ENCODE measurements around the gene ZNF324B.

The ZNF324B gene

GRCh38 chr19:58439576-58440554 lies 11.6 kb upstream of the ZNF324B start, which contains the start of gene ZNF132:
TSS of gene ZNF132 (minus strand) at chr19:58440153. CDS start at chr19:58439821, 332 bp downstream.
- TF ChIP-seq RAD21 (IDR thresholded peaks at IDR 0.05; ENCODE audit: low read depth) = no peak
- no peak for TF ChIP-seq REST (IDR thresholded peaks at IDR 0.05; ENCODE audit: low read depth)
- peak; percentile 87 for TF ChIP-seq CREB1 (IDR thresholded peaks at IDR 0.05; ENCODE audit: low read depth)
- peak; percentile 87 for TF ChIP-seq YY1 (IDR thresholded peaks at IDR 0.05; ENCODE audit: low read depth)
- TF ChIP-seq, protein P1, sequence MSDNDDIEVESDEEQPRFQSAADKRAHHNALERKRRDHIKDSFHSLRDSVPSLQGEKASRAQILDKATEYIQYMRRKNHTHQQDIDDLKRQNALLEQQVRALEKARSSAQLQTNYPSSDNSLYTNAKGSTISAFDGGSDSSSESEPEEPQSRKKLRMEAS (IDR thresholded peaks at IDR 0.05) = peak; percentile 56

- TF ChIP-seq CREB1 (IDR thresholded peaks at IDR 0.05; ENCODE audit: low read depth) (no peak), TAF1 (IDR thresholded peaks at IDR 0.05; ENCODE audit: low read depth) (no peak), TCF12 (IDR thresholded peaks at IDR 0.05; ENCODE audit: low read depth) (no peak), REST (IDR thresholded peaks at IDR 0.05; ENCODE audit: low read depth) (no peak), YY1 (IDR thresholded peaks at IDR 0.05; ENCODE audit: low read depth) (no peak), USF1 (IDR thresholded peaks at IDR 0.05) (no peak), EGR1 (IDR thresholded peaks at IDR 0.05) (no peak), CEBPB (IDR thresholded peaks at IDR 0.05) (no peak), FOXM1 (IDR thresholded peaks at IDR 0.05; ENCODE audit: borderline replicate concordance, low read depth) (no peak), NFIC (IDR thresholded peaks at IDR 0.05) (no peak), EP300 (IDR thresholded peaks at IDR 0.05; ENCODE audit: borderline replicate concordance) (no peak), TEAD4 (IDR thresholded peaks at IDR 0.05) (no peak), RAD21 (IDR thresholded peaks at IDR 0.05; ENCODE audit: low read depth) (no peak), ZBTB7A (IDR thresholded peaks at IDR 0.05; ENCODE audit: low read depth) (no peak)
- TF ChIP-seq, protein P1 (IDR thresholded peaks at IDR 0.05) = no peak
Measured at GRCh38 chr19:58440556-58440955, 10.9 kb upstream of the ZNF324B start.

DNA sequence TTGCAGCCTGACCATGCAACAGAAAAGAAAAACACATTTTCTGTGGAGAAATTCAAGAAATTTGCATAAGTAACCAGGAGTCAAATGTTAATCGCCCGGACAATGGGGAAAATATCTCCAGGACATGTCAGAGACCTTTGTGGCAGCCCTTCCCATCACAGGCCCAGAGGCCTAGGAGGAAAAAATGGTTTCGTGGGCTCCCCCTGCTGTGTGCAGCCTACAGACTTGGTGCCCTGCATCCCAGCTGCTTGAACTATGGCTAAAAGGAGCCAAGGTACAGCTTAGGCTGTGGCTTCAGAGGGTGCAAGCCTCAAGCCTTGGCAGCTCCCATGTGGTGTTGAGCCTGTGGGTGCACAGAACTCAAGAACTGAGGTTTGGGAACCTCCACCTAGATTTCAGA lies 2.6 kb upstream of the ZNF324B start:
- TF ChIP-seq USF1 (IDR thresholded peaks at IDR 0.05) = 0 out of 2 replicates have a peak, but pooled peaks have one; percentile 11

GRCh38 chr19:58450856-58451357 lies 515 bp upstream of the ZNF324B start:
- peak; percentile 39; the same call in 1 of the 2 replicates for TF ChIP-seq NFIC (IDR thresholded peaks at IDR 0.05)
- no peak for TF ChIP-seq REST (IDR thresholded peaks at IDR 0.05; ENCODE audit: low read depth)

GRCh38 chr19:58453743-58454142 lies 2.3 kb downstream of the ZNF324B start:
- no peak for TF ChIP-seq USF1 (IDR thresholded peaks at IDR 0.05)
- TF ChIP-seq TEAD4 (IDR thresholded peaks at IDR 0.05) = no peak
- TF ChIP-seq, protein P1 (IDR thresholded peaks at IDR 0.05) = no peak
- TF ChIP-seq CEBPB (IDR thresholded peaks at IDR 0.05) = no peak
- no peak for TF ChIP-seq NFIC (IDR thresholded peaks at IDR 0.05)
- TF ChIP-seq REST (IDR thresholded peaks at IDR 0.05; ENCODE audit: low read depth) = no peak
- TF ChIP-seq YY1 (IDR thresholded peaks at IDR 0.05; ENCODE audit: low read depth) = no peak
- no peak for TF ChIP-seq EP300 (IDR thresholded peaks at IDR 0.05; ENCODE audit: borderline replicate concordance)
- no peak for TF ChIP-seq CREB1 (IDR thresholded peaks at IDR 0.05; ENCODE audit: low read depth)
- no peak for TF ChIP-seq FOXM1 (IDR thresholded peaks at IDR 0.05; ENCODE audit: borderline replicate concordance, low read depth)
- TF ChIP-seq TAF1 (IDR thresholded peaks at IDR 0.05; ENCODE audit: low read depth) = no peak
- TF ChIP-seq TCF12 (IDR thresholded peaks at IDR 0.05; ENCODE audit: low read depth) = no peak
- TF ChIP-seq RAD21 (IDR thresholded peaks at IDR 0.05; ENCODE audit: low read depth) = no peak
- TF ChIP-seq EGR1 (IDR thresholded peaks at IDR 0.05) = no peak
- TF ChIP-seq ZBTB7A (IDR thresholded peaks at IDR 0.05; ENCODE audit: low read depth) = no peak
